PC-9 (cell line): ENCODE measurements around the gene TULP4. TPM values are rescaled to one million over a fixed set of nuclear protein-coding genes. Genes with fewer than 3 reads are reported as not detected.
"Not testable (repeated sequence)": the region's sequence is repeated elsewhere in the genome, so short reads cannot be mapped to it uniquely, and the experiment has no call there.

Experiments used
- BruUV-seq: library from RNA; stranded (reverse); fragments of 400-500 nt; replicated peaks from 2 replicates; lab custom pipeline; 2021; lab: Mats Ljungman, UMichigan
- CTCF ChIA-PET: fragments of 300-600 bp; sonication (Branson Sonifier 250); formaldehyde crosslinking; loops from one replicate; lab custom pipeline; 2022; ENCODE audit warnings: antibody characterized with exemption; lab: Charles Lee
- POLR2A ChIA-PET: fragments of 300-600 bp; sonication (Branson Sonifier 250); formaldehyde crosslinking; loops from one replicate; lab custom pipeline; 2022; ENCODE audit warnings: antibody characterized with exemption; ENCODE audit not compliant: unreplicated experiment; lab: Charles Lee
- DNase-seq, 2 experiments: peaks; one replicate each; pipeline versions ENCODE4 v3.0.0 to v3.0.0-alpha.2; 2015 to 2022; ENCODE audit warnings: mixed read lengths in 1 of 2
- H2AFZ ChIP-seq: fragments of 200-600 bp; sonication (generic); 2 replicates; pipeline ENCODE4 v1.8.1; 2017; ENCODE audit warnings: antibody characterized with exemption
- H3F3A ChIP-seq: fragments of 200-600 bp; sonication (generic); 2 replicates; pipeline ENCODE4 v1.8.1; 2017; ENCODE audit warnings: antibody characterized with exemption, mild to moderate bottlenecking, low read depth; ENCODE audit not compliant: insufficient read depth
- H3K27ac ChIP-seq: fragments of 200-600 bp; sonication (generic); 2 replicates; pipeline ENCODE4 v1.6.1; 2016; ENCODE audit warnings: mixed run types
- H3K27me3 ChIP-seq: fragments of 200-600 bp; sonication (generic); 2 replicates; pipeline ENCODE4 v1.6.1; 2016; ENCODE audit warnings: low read depth, mixed run types; ENCODE audit not compliant: insufficient read depth
- H3K36me3 ChIP-seq: fragments of 200-600 bp; sonication (generic); 2 replicates; pipeline ENCODE4 v1.6.1; 2016; ENCODE audit warnings: low read depth, mixed run types
- H3K4me1 ChIP-seq: fragments of 200-600 bp; sonication (generic); replicated peaks from 2 replicates; pipeline ENCODE4 v1.6.1; 2016; ENCODE audit warnings: mixed run types; ENCODE audit not compliant: insufficient read depth
- H3K4me2 ChIP-seq: fragments of 200-600 bp; sonication (generic); 2 replicates; pipeline ENCODE4 v1.6.1; 2017; ENCODE audit warnings: mixed run types
- H3K4me3 ChIP-seq: fragments of 200-600 bp; sonication (generic); 2 replicates; pipeline ENCODE4 v1.6.1; 2016; ENCODE audit warnings: mixed run types
- H3K79me2 ChIP-seq: fragments of 200-600 bp; sonication (generic); 2 replicates; pipeline ENCODE4 v1.6.1; 2017; ENCODE audit warnings: low read depth, mixed run types
- H3K9me2 ChIP-seq: fragments of 200-600 bp; sonication (generic); 2 replicates; pipeline ENCODE4 v1.8.1; 2017; ENCODE audit warnings: mild to moderate bottlenecking; ENCODE audit not compliant: insufficient read depth
- H3K9me3 ChIP-seq: fragments of 200-600 bp; sonication (generic); 2 replicates; pipeline ENCODE4 v1.8.1; 2016; ENCODE audit warnings: low read depth; ENCODE audit not compliant: insufficient read depth
- H4K20me1 ChIP-seq: fragments of 200-600 bp; sonication (generic); 2 replicates; pipeline ENCODE4 v1.8.1; 2017; ENCODE audit not compliant: insufficient read depth
- EZH2 ChIP-seq: fragments of 200-600 bp; sonication (generic); IDR thresholded peaks from 2 replicates; pipeline ENCODE4 v1.8.0; 2017; ENCODE audit warnings: antibody characterized with exemption, low read depth
- intact Hi-C: fragments of 100-400 bp; cut with micrococcal nuclease; formaldehyde crosslinking; loops from one replicate; pipeline ENCODE4 v1.10.0; 2022; ENCODE audit not compliant: unreplicated experiment
- total RNA-seq: library from RNA; stranded (reverse); gene quantifications from 2 replicates; pipeline ENCODE4 v1.2.3, GENCODE V29; 2021
- TF ChIP-seq, protein P1 (sequence below): fragments of 200-600 bp; sonication (generic); conservative IDR thresholded peaks from 2 replicates; pipeline ENCODE4 v1.6.1; 2017; ENCODE audit warnings: mixed run types, antibody characterized with exemption, mild to moderate bottlenecking, moderate library complexity

The TULP4 gene
- total RNA-seq, 1 experiment from 2014 or later, result 34.0 TPM

GRCh38 chr6:158474961-158475343 is 162.7 kb downstream of the TULP4 start:
- peaks cover 32% of the 10 kb centered on the region for H3F3A ChIP-seq
- no peak overlapping the region for H2AFZ ChIP-seq
- H3K36me3 ChIP-seq, result peaks cover 10% of the 10 kb centered on the region; the same call in 1 of the 2 replicates
- peak; percentile 22 to 92 for DNase-seq
- H3K27me3 ChIP-seq, result no peaks in the 10 kb centered on the region
- no peak for TF ChIP-seq EZH2
- TF ChIP-seq, protein P1, sequence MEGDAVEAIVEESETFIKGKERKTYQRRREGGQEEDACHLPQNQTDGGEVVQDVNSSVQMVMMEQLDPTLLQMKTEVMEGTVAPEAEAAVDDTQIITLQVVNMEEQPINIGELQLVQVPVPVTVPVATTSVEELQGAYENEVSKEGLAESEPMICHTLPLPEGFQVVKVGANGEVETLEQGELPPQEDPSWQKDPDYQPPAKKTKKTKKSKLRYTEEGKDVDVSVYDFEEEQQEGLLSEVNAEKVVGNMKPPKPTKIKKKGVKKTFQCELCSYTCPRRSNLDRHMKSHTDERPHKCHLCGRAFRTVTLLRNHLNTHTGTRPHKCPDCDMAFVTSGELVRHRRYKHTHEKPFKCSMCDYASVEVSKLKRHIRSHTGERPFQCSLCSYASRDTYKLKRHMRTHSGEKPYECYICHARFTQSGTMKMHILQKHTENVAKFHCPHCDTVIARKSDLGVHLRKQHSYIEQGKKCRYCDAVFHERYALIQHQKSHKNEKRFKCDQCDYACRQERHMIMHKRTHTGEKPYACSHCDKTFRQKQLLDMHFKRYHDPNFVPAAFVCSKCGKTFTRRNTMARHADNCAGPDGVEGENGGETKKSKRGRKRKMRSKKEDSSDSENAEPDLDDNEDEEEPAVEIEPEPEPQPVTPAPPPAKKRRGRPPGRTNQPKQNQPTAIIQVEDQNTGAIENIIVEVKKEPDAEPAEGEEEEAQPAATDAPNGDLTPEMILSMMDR, result no peak
- no peaks in the 10 kb centered on the region for H4K20me1 ChIP-seq
- peak overlapping the region; percentile 66 for H3K4me2 ChIP-seq
- peak overlapping the region; percentile 12; the same call in 1 of the 2 replicates for H3K4me3 ChIP-seq
- intact Hi-C loops, result no loop called here
- no peaks in the 10 kb centered on the region for H3K79me2 ChIP-seq
- peaks cover 35% of the 10 kb centered on the region for H3K4me1 ChIP-seq
- CTCF ChIA-PET, result no interaction called here
- POLR2A ChIA-PET, result no interaction called here
- peak overlapping the region; percentile 72 for H3K27ac ChIP-seq
- H3K9me3 ChIP-seq, result no peaks in the 10 kb centered on the region
- no TSS peak for BruUV-seq
- no peaks in the 10 kb centered on the region for H3K9me2 ChIP-seq

DNA sequence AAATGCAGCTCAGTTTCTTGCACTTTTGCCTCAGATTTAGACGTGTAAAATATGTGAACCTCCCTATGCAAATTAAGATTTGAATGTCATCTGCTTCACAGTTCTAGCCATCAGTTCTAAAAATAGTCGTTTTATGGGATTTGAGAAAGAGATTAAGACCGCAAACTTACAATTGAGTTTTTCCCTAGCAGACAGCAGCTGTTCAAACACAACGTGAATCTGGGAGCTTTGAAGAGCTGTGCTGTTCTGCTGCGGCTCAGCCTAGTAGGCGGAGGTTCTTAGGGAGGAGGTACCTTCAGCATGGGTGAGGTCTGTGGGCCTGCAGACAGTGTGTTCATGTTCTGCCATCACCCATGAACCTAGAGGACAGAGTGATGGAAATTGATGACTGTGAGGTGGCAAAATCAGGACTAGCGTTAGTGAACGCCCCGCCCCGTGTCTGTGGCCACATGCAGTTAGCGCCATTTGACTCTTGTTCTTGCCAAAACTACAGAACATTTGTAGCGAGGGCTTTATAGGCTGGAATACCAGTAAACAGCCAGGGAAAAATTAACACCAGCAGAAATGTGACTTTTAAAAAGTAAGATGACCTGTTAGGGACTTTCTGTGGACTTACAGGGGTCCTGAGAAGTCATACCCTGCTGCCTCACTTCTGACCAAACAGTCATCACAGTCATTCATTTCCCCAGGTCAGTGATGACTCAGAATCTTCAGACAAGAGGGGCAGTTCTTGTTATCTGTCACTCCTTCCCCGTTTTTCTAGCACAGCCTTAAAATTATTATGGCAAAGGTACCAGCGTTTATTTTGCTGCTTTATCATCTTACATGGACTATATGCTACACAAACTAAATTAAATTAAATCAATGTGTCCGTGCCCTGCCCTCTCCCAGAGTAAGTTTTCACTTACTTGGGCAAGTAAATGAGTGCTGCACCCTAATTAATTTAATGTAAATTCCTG is 163.4 kb downstream of the TULP4 start:
- BruUV-seq, result no TSS peak
- H3K4me2 ChIP-seq, result peak overlapping the region; percentile 66
- DNase-seq, result peak in 1 of 2 experiments; percentile 70

GRCh38 chr6:158476389-158476788 is 164.1 kb downstream of the TULP4 start:
- ChIA-PET CTCF (no interaction called here), POLR2A (no interaction called here)
- Histone ChIP-seq H3F3A (peaks cover 40% of the 10 kb centered on the region), H3K4me1 (peaks cover 40% of the 10 kb centered on the region), H3K27me3 (no peaks in the 10 kb centered on the region), H3K36me3 (peaks cover 19% of the 10 kb centered on the region; the same call in 1 of the 2 replicates), H3K79me2 (no peaks in the 10 kb centered on the region), H3K4me2 (peak overlapping the region; percentile 66), H3K9me3 (no peaks in the 10 kb centered on the region), H3K27ac (peak overlapping the region; percentile 72), H4K20me1 (no peaks in the 10 kb centered on the region), H3K4me3 (peak overlapping the region; percentile 12; the same call in 1 of the 2 replicates), H3K9me2 (no peaks in the 10 kb centered on the region), H2AFZ (no peak overlapping the region)
- intact Hi-C loops, result no loop called here
- no TSS peak for BruUV-seq
- DNase-seq, result no peak
- TF ChIP-seq EZH2, result no peak
- TF ChIP-seq, protein P1, result no peak

More for the DNA sequence above, 163.4 kb downstream of the TULP4 start:
- ChIA-PET CTCF (no interaction called here), POLR2A (no interaction called here)
- Histone ChIP-seq H3K27me3 (no peaks in the 10 kb centered on the region), H4K20me1 (no peaks in the 10 kb centered on the region), H3K79me2 (no peaks in the 10 kb centered on the region), H3F3A (peaks cover 33% of the 10 kb centered on the region), H3K36me3 (peaks cover 16% of the 10 kb centered on the region; the same call in 1 of the 2 replicates), H2AFZ (0 out of 2 replicates have a peak overlapping the region, but pooled peaks have one; percentile 10), H3K4me3 (peak overlapping the region; percentile 12; the same call in 1 of the 2 replicates), H3K4me1 (peaks cover 35% of the 10 kb centered on the region), H3K9me2 (no peaks in the 10 kb centered on the region), H3K9me3 (no peaks in the 10 kb centered on the region), H3K27ac (peak overlapping the region; percentile 72)
- intact Hi-C loops, result no loop called here
- TF ChIP-seq, protein P1, result no peak
- no peak for TF ChIP-seq EZH2

GRCh38 chr6:158477722-158478121 is 165.5 kb downstream of the TULP4 start:
- POLR2A ChIA-PET, H3K79me2 ChIP-seq, H3K27me3 ChIP-seq, H3K9me3 ChIP-seq, H3K4me2 ChIP-seq, H3K9me2 ChIP-seq, H4K20me1 ChIP-seq, intact Hi-C loops, CTCF ChIA-PET, BruUV-seq, DNase-seq, H2AFZ ChIP-seq, H3K27ac ChIP-seq, H3K4me3 ChIP-seq: not testable (repeated sequence)
- Histone ChIP-seq H3F3A (peaks cover 50% of the 10 kb centered on the region), H3K36me3 (peaks cover 19% of the 10 kb centered on the region; the same call in 1 of the 2 replicates), H3K4me1 (peaks cover 52% of the 10 kb centered on the region)
